ENCODE data around the gene PRDX3.
A peak's percentile ranks its signal among the peaks of the same experiment; 100 is the strongest.
"Not testable (repeated sequence)": the region's sequence is repeated elsewhere in the genome, so short reads cannot be mapped to it uniquely, and the experiment has no call there.

The PRDX3 gene

DNA sequence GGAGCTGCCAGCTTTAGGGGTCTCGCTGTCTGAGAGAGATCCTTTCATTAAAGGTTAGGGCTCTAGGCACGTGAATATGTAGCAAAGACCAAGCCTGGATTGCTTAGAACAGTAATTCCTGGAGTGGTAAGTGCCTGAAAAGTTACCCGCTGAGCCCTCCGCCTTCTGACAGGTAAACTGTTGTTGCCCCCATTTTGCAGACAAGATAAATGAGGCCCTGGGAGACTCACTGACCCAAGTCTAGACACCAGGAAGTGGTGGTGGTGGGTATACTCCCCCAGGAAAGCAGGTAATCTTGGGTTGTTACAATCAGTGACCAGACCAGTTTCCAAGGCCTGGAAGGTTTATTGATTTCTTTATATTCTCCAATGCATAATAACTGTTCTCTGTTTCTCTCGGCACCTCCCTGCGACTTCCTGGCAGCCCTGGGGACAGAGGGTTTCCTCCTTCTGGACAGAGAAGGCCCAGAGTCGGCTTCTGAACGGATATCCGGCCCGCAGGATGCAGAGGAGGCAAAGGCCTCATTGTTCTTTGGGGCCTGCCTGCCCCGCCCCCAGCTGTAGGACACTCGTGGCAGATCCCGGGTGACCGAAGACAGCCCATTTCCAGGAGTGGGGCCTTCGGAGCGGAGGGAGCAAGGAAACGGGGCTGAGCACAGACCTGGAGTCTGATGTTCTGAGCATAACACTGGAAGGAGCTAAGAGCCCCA lies 27.4 kb upstream of the PRDX3 start:
- peak; percentile 22 for DNase-seq

DNA sequence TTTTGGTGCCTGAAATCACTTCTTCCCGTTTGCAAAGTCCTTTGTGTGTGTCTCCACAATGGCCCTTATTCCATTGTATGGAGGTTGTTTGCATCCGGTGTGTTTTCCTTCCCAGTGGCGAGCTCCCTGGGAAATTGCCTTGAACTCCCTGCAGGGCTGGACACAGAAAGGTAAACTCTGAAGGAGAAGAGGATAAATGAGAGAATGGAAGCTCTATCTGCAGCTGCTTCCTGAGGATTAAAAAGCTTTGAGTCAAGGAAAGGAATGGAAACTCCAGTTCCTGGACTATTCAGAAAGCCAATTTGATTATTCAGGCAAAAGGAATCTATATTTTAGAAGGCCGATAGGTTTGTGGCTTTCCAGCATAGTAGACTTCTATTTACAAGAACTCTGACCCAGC lies 24.4 kb upstream of the PRDX3 start:
- no peak for DNase-seq

DNA sequence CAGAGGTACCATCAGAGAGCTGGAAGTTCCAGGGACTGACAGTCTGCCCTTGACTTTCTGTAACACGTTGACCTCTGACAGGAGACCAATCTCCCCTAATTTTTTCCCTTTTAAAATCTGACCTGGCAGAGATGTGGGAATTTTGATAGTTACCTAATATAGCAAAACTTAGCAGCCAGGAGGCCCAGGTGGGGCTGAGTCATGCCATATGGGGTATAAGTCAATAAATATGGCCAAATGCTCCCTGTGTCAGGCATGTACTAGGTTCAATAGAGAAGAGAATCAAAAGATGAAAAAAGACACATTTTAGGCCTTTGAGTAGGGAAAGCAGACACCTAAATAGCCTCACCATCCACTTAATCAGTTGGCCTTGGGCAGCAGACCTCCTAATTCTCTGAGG lies 22.6 kb upstream of the PRDX3 start:
- DNase-seq = no peak

DNA sequence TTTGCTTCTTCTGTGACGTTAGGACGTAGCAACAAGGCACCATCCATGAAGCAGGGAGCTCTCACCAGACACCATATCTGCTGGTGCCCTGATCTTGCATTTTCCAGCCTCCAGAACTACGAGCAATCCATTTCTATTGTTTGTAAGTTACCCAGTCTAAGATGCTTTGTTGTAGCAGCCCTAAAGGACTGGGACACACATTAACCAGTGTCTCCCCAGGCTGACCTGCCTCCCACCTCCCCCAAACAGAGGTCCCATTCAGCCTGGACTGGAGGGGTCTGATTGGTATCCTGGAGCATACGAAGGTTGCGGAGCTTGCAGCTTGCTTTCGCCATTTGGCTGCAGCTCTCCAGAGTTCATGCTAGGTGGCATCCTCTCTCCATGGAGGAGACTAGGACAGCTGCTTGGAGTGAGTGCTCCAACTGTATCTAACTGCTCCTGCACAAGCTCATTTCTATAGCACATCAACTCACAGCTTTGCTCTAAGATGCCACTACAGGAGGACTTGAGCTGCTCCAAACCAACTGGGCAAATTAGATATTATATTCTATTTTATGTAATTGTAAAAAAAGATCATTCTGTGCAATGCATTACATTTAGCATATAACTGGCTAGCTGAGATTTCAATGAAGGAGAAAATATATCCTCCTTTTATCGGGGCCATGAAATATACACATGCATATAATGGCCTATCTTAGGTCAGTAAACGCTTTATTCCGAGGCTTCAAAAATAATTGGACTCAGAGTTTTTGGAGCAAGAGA lies 20.8 kb upstream of the PRDX3 start:
- peak; percentile 17 for DNase-seq

DNA sequence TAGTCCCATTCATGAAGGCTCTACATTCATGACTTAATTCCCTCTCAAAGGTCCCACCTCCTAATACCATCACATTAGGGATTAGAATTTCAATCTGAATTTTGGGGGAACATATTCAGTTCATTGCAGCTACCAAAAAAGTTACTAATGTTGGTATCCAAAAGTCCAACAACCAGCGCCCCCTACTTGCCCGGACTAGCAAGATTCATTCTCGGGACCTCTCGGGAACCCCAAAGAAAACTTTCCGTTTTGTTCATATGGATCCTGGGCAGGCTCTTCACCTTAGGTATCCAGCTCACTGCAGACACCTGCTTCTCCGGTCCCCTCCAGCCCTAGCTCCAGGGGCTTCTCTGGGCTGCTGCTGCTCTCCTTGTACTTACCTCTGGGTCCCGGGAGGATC lies 19.8 kb upstream of the PRDX3 start:
- DNase-seq = no peak

DNA sequence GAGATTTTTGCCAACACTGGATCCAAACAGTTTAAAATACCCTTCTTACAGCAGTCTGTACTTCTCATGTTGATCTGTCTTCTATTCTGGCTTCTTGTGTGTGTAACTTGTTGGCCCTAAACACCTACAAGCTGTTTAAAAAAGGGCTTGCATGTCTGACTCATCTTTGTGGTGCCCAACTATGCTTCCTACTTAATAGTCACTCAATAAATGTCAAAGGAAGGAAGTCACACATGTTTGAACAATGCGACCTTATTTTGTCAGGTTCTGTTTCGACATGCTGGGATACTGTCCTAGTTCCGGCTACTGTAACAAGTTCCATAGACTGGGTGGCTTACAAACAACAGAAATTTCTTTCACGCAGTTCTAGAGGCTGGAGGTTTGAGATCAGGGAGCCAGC lies 19.3 kb upstream of the PRDX3 start:
- no peak for DNase-seq

DNA sequence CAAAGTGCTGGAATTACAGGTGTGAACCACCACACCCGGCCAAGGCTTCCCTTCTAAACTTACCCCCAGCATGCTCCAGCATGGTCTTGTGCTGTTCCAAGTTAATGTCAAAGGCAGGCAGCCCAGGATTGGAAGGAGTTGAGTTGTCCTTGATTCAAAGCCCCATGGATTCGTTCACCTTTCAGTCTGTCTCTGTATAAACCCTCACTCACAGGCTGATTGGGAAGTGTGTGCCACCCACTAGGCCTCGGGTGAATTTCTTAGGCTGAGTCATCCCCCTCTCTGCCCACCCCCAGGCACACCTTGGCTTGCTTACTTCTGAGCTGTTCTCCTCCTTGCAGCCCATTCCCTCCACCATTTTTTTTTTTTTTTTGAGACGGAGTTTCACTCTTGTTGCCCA lies 13.3 kb upstream of the PRDX3 start:
- no peak for DNase-seq

DNA sequence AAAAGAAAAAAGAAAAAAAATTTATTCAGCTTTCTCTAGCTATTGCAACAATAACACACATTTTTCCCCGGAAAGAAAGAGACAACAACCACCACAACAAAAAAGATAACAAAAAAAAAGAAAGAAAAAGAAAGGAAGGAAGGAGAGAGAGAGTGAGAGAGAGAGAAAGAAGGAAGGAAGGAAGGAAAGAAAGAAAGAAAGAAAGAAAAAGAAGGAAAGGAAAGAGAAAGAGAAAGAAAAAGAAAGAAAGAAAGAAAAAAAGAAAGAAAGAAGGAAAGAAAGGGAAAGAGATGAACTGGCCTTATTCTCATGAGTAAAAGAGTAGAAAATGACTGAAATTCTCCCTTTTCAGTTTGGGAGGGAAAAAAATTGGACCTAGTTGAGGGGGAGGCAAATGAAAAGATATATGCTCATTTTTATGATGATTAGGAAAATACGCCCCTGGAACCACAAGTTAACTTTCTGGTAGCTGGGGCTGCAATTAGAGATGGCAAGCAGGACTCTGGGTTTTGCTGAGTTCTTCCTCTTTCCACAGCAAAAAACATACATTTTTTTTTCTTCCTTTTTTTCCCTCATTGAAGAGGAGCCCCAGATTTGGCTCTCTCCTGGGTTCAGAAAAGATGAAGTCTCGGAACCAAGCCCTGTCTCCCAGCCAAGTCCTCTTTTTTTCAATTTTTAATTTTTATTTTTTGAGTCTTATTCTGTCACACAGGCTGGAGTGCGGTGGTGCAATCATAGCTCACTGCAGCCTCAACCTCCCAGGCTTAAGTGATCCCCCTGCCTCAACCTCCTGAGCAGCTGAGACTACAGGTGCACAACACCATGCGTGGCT lies 12.6 kb upstream of the PRDX3 start:
- no peak for DNase-seq

DNA sequence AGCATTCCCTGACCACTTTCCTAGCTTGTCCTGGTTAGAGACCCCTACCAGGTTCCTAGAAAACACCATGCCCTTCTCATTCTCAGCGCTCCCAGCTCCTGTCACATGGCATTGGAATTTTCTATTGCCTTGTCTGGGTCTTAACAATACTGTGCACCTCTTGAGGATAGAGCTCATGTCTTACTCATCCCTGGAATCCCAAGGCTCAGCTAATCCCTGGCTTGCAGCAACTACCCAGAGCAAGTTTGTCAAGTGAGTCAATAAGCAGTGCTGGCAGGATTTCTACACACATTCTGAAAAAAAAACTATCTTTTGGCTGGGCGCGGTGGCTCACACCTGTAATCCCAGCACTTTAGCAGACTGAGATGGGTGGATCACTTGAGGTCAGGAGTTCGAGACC lies 11.7 kb upstream of the PRDX3 start:
- DNase-seq = no peak

DNA sequence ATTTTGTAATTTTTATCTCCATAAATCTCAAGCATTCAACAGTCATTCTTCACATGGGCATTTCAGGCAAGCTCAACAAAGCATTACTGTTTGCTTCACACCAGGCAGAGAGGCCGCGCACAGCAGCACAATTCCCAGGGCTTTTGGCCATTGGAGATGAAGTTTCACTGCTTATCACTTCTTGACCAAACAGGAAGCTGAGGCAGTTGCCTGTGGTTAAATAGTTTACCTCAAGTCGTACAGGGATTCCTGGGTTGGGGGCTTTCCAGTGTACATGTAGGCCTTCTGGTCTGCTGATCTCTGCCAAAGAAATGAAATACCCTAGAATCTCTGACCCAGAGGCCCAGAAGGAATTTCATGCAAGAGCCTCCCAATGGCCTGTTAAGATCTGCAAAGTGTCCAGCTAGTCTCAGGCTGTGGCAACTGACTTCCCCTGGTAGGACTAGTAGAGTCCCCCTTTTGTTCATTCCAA lies 11.2 kb upstream of the PRDX3 start:
- DNase-seq = no peak

DNA sequence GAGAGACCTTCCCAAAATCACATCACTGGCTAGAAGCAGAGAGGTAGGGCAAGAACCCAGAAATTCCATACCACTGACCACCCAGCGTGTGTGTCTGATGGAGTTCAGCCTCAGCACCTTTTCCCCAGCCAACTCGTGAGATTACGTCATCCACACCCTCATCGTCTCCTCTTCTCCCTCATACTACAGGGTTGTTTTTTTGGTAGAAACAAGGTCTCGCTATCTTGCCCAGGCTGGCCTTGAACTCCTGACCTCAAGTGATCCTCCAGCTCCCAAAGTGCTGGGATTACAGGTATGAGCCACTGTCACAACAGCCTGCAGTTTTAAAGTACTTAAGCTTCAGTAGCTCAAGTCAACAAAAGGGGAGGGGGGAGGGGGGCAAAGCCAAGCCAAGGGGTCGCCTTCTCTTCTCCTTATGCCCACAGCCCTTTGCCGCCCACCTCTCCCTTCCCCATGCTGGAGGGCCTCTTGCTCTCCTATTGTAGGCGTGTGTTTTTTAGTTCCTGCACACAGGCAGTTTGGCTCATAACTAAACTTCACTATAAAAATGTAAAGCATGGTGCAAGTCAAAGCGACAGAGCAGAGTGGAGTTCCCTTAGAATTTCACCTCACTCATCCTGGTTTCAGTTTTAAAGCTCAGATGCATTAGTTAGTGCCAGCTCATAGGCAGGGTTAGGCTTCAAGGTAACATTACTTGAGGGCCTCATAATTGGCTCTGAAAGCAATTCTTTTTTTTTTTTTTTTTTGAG lies 5.2 kb upstream of the PRDX3 start:
- no peak for DNase-seq

DNA sequence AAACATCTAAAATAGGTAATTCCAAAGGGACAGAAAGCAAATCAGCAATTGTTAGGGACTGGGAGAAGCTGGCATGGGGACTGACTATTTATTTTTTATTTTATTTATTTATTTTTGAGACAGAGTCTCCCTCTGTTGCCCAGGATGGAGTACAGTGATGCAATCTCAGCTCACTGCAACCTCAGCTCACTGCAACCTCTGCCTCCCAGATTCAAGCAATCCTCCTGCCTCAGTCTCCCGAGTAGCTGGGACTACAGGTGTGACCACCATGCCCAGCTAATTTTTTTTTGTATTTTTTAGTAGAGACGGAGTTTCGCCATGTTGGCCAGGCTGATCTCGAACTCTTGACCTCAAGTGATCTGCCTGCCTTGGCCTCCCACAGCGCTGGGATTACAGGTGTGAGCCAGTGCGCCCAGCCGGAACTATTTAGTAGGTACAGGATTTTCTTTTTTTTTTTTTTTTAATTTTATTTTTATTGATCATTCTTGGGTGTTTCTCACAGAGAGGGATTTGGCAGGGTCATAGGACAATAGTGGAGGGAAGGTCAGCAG lies 2.3 kb upstream of the PRDX3 start:
- DNase-seq = not testable (repeated sequence)

DNA sequence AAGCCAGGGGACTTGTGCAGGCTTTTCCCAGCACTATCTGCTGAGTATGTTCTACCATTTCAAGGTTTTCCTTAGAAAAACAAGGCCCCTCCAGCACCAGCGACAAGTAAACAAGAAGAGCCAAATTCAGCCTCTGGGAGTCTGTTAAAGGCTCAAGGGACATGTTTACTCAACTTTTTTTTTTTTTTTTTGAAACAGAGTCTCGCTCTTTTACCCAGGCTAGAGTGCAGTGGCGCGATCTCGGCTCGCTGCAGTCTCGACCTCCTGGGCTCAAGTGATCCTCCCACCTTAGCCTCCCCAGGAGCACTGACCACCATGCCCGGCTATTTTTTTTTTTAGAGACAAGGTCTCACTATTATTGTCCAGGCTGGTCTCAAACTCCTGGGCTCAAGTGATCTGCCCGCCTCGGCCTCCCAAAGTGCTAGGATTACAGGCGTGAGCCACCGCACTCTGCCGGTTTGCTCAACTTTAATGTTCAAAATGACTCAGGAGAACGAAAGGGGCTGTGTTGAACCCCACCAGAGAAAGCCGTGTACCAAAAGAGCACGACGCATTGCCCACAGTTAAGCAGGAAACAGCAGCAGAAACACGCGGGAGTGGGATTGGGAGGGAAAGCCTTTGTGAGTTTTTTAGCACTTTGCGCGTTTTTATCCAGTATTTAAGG lies 772 bp downstream of the PRDX3 start:
- DNase-seq = no peak

DNA sequence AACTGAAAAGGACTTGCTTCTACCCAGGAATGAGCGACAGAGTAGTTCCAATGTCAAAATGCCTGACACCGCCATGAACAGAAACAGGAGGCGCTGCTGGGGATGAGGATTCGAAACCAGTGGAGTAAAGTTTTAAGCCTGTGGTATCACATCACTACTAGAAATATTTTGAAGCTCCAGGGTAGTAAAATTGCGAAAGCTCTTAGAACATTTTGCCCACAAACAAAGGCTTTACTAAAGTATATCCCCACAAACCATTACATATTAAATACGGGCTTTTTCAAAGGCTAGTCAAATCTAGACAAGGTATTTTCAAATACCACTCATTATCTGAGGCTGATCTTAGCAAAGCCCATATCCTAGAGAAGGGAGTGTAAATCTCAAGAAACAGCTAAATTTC lies 2.4 kb downstream of the PRDX3 start:
- no peak for DNase-seq

DNA sequence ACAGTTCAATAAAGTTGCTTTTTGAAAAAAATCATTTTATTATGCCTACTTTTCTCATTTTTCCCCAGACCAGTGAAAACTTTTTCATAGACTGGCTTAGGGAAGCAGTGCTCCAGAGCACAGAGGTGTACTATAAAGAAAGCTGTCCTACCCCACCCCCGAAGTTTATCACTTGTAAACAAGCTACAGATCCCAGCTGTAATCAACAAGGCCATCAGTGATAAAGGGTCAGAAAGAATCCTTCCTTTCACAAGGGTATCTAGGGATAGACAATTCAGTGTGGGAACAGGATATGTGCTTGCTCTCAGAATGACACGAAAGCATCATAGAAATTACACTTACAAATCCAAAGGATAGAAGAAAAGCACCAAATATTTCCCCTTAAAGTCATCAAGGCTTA lies 4.5 kb downstream of the PRDX3 start:
- DNase-seq = no peak

DNA sequence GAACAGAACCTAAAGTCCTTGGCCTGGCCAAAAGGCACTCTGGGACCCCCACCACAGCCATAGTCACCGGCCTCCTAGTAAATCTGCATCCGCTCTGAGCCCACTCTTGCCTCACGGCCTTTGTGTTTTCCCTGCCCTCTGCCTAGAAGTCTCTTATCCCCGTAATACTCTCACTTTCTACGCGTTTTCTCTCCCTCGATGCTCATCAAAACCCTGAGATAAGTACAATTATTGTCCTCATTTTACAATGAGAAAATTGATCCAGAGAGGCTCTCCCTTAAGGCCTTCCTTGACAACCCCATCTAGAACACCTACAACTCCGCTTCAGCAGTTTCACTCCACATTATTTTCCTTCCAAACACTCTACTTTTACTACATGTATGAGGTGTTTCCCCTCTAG lies 11.6 kb downstream of the PRDX3 start:
- DNase-seq = no peak

DNA sequence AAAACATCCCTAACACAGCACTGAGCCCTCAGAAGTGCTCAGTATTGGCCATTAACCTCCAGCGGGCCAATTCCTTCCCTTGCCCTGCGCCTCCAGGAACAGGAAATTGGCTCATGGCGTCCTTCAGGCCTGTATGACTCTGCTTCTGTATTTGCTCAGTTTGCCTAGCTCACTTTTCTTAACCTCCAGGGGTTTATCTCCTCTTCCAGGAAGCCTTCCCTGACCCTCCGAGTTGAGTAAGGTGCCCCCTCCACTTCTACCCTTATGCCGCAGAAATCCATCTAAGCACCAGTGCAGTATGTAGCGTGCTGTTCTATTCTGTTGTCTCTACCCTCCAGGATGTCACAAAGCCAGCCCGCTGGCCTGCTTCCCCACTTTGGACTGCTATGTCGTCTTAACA lies 12.0 kb downstream of the PRDX3 start:
- no peak for DNase-seq

DNA sequence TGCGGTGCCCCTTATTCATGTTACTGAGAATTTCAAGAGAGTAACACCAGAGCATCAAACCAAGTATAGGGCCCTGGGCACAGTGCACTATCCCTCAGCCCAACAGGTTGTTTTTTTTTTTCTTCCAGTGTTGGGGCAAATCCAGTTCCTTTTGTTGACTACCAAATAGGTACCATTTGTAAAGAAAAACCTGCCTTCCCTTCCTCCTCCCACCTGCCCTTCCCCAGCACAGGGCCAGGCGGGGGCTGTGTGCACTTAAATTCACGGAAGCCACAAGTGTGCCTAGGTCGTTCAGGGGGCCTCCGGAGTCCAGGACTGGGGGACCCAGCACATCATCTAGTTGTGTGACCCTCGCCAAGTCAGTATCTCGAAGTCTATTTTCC lies 12.5 kb downstream of the PRDX3 start:
- no peak for DNase-seq

DNA sequence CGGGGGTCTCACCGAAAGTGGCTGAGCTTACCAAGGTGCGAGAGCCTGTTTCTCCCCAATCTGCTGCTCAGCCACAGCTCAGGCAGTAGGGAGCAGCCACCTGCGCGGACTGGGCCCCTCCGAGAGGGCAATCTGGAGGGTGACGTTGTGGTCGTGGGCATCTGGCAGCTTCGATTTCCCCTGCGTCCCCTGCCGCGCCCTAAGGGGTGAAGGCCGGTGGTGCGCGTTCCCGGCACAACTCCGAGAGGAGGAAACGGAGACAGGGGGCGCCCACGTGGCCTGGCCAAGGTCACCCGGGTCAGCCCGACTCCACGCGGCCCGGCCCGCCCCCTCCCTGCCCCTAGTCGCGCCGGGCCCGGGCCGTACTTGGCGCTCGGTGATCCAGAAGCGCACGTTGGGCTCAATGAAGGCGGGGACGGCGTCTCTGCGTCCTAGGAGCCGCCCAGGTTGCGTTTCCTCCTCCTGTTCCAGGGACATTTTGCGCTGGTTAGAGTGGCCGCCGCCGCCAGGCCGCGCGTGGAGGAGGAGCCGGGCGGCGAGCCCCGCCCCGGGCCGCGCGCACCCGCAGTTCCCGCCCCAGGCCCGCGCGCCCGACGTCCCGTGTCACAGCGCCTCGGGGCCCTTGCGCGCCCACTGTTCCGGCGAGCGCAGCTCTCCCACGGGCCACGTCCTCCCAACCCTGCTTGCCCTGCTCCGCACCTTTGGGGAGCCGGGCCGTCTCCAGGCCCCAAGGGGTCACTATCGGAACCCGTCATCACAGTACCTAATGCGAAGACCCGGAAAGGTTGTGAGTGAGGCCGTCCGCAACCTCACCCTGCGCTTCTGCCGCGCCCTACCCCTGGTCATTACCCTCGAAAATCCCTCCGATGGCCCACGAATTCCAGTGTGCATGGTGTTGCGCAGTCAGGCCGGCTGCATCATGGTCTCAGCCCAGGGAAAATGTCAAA lies 13.2 kb downstream of the PRDX3 start, which contains the start of gene SFXN4:
TSS of gene SFXN4 (minus strand) at position 544 of the 947 bp plus-strand sequence. CDS start at position 477, 67 bp downstream.
- DNase-seq = peak; percentile 64

DNA sequence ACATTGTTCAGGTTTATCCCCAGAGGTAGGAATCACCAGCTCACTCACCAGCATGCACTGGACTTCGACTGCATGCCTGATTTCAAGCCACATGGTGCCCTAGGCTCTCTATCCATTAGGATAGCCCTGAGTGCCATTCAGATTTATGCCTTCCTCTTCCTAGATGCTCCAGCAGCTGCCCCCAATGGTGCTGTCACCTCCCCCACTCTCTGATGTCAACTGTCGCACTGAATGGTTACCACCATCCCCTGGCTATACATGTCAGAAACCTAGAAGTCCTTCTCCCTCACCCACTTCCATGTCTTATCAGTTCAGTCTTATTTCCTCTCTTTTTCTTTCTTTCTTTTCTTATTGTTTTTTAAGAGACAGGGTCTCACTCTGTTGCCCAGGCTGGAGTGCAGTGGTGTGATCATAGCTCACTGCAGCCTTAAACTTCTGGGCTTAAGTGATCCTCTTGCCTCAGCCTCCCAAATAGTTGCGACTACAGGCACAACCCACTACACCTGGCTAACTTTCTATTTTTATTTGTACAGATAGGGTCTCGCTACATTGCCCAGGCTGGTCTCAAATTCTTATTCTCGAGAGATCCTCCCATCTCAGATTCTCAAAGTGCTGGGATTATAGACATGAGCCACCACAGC lies 16.0 kb downstream of the PRDX3 start:
- DNase-seq = no peak
